Measurements from ENCODE around the gene OBSCN.

OBSCN gene

GRCh38 chr1:228207851-228208821 is at the start of gene OBSCN:
TSS of gene OBSCN (plus strand) at chr1:228208044. CDS start at chr1:228211784, 3,740 bp downstream.
- DNase-seq = no peak

GRCh38 chr1:228158151-228159007 is 49.5 kb upstream of the OBSCN start:
- no peak for DNase-seq

GRCh38 chr1:228159008-228159665 is 48.7 kb upstream of the OBSCN start:
- no peak for DNase-seq

- no peak for DNase-seq
These were observed 47.6 kb upstream of the OBSCN start for GRCh38 chr1:228160201-228160761.

GRCh38 chr1:228161362-228161761 is 46.5 kb upstream of the OBSCN start:
- no peak for DNase-seq

GRCh38 chr1:228161866-228162265 is 46.0 kb upstream of the OBSCN start:
- DNase-seq = no peak

- DNase-seq = no peak
These were observed 45.4 kb upstream of the OBSCN start for GRCh38 chr1:228162286-228163006.

- no peak for DNase-seq
These were observed 44.7 kb upstream of the OBSCN start for GRCh38 chr1:228163007-228163753.

GRCh38 chr1:228163776-228164519 is 43.9 kb upstream of the OBSCN start:
- DNase-seq = no peak

GRCh38 chr1:228164561-228165371 is 43.1 kb upstream of the OBSCN start:
- DNase-seq = no peak

- DNase-seq = peak; percentile 93
These were observed 42.3 kb upstream of the OBSCN start, which contains the start of gene IBA57 for GRCh38 chr1:228165372-228166169. TSS of gene IBA57 (plus strand) at chr1:228165804. CDS start at chr1:228165817, 13 bp downstream.

GRCh38 chr1:228166170-228166936 is 41.5 kb upstream of the OBSCN start:
- DNase-seq = peak; percentile 23

GRCh38 chr1:228168563-228169270 is 39.1 kb upstream of the OBSCN start:
- DNase-seq = no peak

GRCh38 chr1:228169345-228169744 is 38.5 kb upstream of the OBSCN start:
- DNase-seq = no peak

- DNase-seq = no peak
These were observed 37.2 kb upstream of the OBSCN start for GRCh38 chr1:228170666-228171065.

GRCh38 chr1:228171221-228171891 is 36.5 kb upstream of the OBSCN start:
- DNase-seq = no peak
